ENCODE data around the gene KCNH1.

Gene KCNH1

GRCh38 chr1:210687582-210688279 lies 446.2 kb downstream of the KCNH1 start:
- Histone ChIP-seq H3K36me3 (ENCODE audit: control insufficient read depth in 2 of 2, insufficient read depth in 2 of 2, low read length in 2 of 2) (no peaks in the 10 kb centered on the region), H3K4me1 (ENCODE audit: control insufficient read depth in 2 of 2, insufficient read depth in 2 of 2, low read length in 2 of 2) (no peaks in the 10 kb centered on the region), H3K9ac (ENCODE audit: low read depth in 1 of 2, low read length in 2 of 2) (no peak overlapping the region), H3K4me3 (ENCODE audit: low read length in 2 of 2) (no peak overlapping the region), H3K27me3 (ENCODE audit: control insufficient read depth in 2 of 2, insufficient read depth in 2 of 2, low read length in 2 of 2) (no peaks in the 10 kb centered on the region), H3K9me3 (ENCODE audit: control insufficient read depth in 2 of 2, low read length in 2 of 2) (no peaks in the 10 kb centered on the region), H3K27ac (ENCODE audit: low read depth in 2 of 2, low read length in 2 of 2) (no peak overlapping the region)

- Histone ChIP-seq H3K9ac (ENCODE audit: low read depth in 1 of 2, low read length in 2 of 2) (no peak overlapping the region), H3K4me1 (ENCODE audit: control insufficient read depth in 2 of 2, insufficient read depth in 2 of 2, low read length in 2 of 2) (no peaks in the 10 kb centered on the region), H3K27me3 (ENCODE audit: control insufficient read depth in 2 of 2, insufficient read depth in 2 of 2, low read length in 2 of 2) (no peaks in the 10 kb centered on the region), H3K27ac (ENCODE audit: low read depth in 2 of 2, low read length in 2 of 2) (no peak overlapping the region), H3K4me3 (ENCODE audit: low read length in 2 of 2) (no peak overlapping the region), H3K9me3 (ENCODE audit: control insufficient read depth in 2 of 2, low read length in 2 of 2) (no peaks in the 10 kb centered on the region), H3K36me3 (ENCODE audit: control insufficient read depth in 2 of 2, insufficient read depth in 2 of 2, low read length in 2 of 2) (no peaks in the 10 kb centered on the region)
Measured at GRCh38 chr1:210686841-210687240, 447.1 kb downstream of the KCNH1 start.

GRCh38 chr1:210685295-210685650 lies 448.7 kb downstream of the KCNH1 start:
- no peak overlapping the region for H3K27ac ChIP-seq (ENCODE audit: low read depth in 2 of 2, low read length in 2 of 2)
- H3K36me3 ChIP-seq (ENCODE audit: control insufficient read depth in 2 of 2, insufficient read depth in 2 of 2, low read length in 2 of 2): no peaks in the 10 kb centered on the region
- H3K4me1 ChIP-seq (ENCODE audit: control insufficient read depth in 2 of 2, insufficient read depth in 2 of 2, low read length in 2 of 2): no peaks in the 10 kb centered on the region
- H3K9me3 ChIP-seq (ENCODE audit: control insufficient read depth in 2 of 2, low read length in 2 of 2): no peaks in the 10 kb centered on the region
- H3K9ac ChIP-seq (ENCODE audit: low read depth in 1 of 2, low read length in 2 of 2): no peak overlapping the region
- no peaks in the 10 kb centered on the region for H3K27me3 ChIP-seq (ENCODE audit: control insufficient read depth in 2 of 2, insufficient read depth in 2 of 2, low read length in 2 of 2)
- H3K4me3 ChIP-seq (ENCODE audit: low read length in 2 of 2): no peak overlapping the region

- H3K4me3 ChIP-seq (ENCODE audit: low read length in 2 of 2): no peak overlapping the region
- no peak overlapping the region for H3K27ac ChIP-seq (ENCODE audit: low read depth in 2 of 2, low read length in 2 of 2)
- no peaks in the 10 kb centered on the region for H3K27me3 ChIP-seq (ENCODE audit: control insufficient read depth in 2 of 2, insufficient read depth in 2 of 2, low read length in 2 of 2)
- H3K36me3 ChIP-seq (ENCODE audit: control insufficient read depth in 2 of 2, insufficient read depth in 2 of 2, low read length in 2 of 2): no peaks in the 10 kb centered on the region
- no peaks in the 10 kb centered on the region for H3K4me1 ChIP-seq (ENCODE audit: control insufficient read depth in 2 of 2, insufficient read depth in 2 of 2, low read length in 2 of 2)
- H3K9ac ChIP-seq (ENCODE audit: low read depth in 1 of 2, low read length in 2 of 2): no peak overlapping the region
- H3K9me3 ChIP-seq (ENCODE audit: control insufficient read depth in 2 of 2, low read length in 2 of 2): no peaks in the 10 kb centered on the region
Measured at GRCh38 chr1:210684466-210685294, 449.3 kb downstream of the KCNH1 start.

- Histone ChIP-seq H3K36me3 (ENCODE audit: control insufficient read depth in 2 of 2, insufficient read depth in 2 of 2, low read length in 2 of 2) (no peaks in the 10 kb centered on the region), H3K9ac (ENCODE audit: low read depth in 1 of 2, low read length in 2 of 2) (no peak overlapping the region), H3K27me3 (ENCODE audit: control insufficient read depth in 2 of 2, insufficient read depth in 2 of 2, low read length in 2 of 2) (no peaks in the 10 kb centered on the region), H3K27ac (ENCODE audit: low read depth in 2 of 2, low read length in 2 of 2) (no peak overlapping the region), H3K4me1 (ENCODE audit: control insufficient read depth in 2 of 2, insufficient read depth in 2 of 2, low read length in 2 of 2) (no peaks in the 10 kb centered on the region), H3K9me3 (ENCODE audit: control insufficient read depth in 2 of 2, low read length in 2 of 2) (no peaks in the 10 kb centered on the region), H3K4me3 (ENCODE audit: low read length in 2 of 2) (no peak overlapping the region)
Measured at GRCh38 chr1:210683403-210684047, 450.4 kb downstream of the KCNH1 start.

GRCh38 chr1:210681158-210681557 lies 452.8 kb downstream of the KCNH1 start:
- H3K9ac ChIP-seq (ENCODE audit: low read depth in 1 of 2, low read length in 2 of 2): no peak overlapping the region
- no peaks in the 10 kb centered on the region for H3K9me3 ChIP-seq (ENCODE audit: control insufficient read depth in 2 of 2, low read length in 2 of 2)
- H3K4me1 ChIP-seq (ENCODE audit: control insufficient read depth in 2 of 2, insufficient read depth in 2 of 2, low read length in 2 of 2): no peaks in the 10 kb centered on the region
- H3K27ac ChIP-seq (ENCODE audit: low read depth in 2 of 2, low read length in 2 of 2): no peak overlapping the region
- no peaks in the 10 kb centered on the region for H3K27me3 ChIP-seq (ENCODE audit: control insufficient read depth in 2 of 2, insufficient read depth in 2 of 2, low read length in 2 of 2)
- H3K36me3 ChIP-seq (ENCODE audit: control insufficient read depth in 2 of 2, insufficient read depth in 2 of 2, low read length in 2 of 2): no peaks in the 10 kb centered on the region
- H3K4me3 ChIP-seq (ENCODE audit: low read length in 2 of 2): no peak overlapping the region

- H3K4me1 ChIP-seq (ENCODE audit: control insufficient read depth in 2 of 2, insufficient read depth in 2 of 2, low read length in 2 of 2): no peaks in the 10 kb centered on the region
- H3K4me3 ChIP-seq (ENCODE audit: low read length in 2 of 2): no peak overlapping the region
- no peaks in the 10 kb centered on the region for H3K9me3 ChIP-seq (ENCODE audit: control insufficient read depth in 2 of 2, low read length in 2 of 2)
- no peaks in the 10 kb centered on the region for H3K27me3 ChIP-seq (ENCODE audit: control insufficient read depth in 2 of 2, insufficient read depth in 2 of 2, low read length in 2 of 2)
- H3K9ac ChIP-seq (ENCODE audit: low read depth in 1 of 2, low read length in 2 of 2): no peak overlapping the region
- H3K36me3 ChIP-seq (ENCODE audit: control insufficient read depth in 2 of 2, insufficient read depth in 2 of 2, low read length in 2 of 2): no peaks in the 10 kb centered on the region
- H3K27ac ChIP-seq (ENCODE audit: low read depth in 2 of 2, low read length in 2 of 2): no peak overlapping the region
Measured at GRCh38 chr1:210678306-210678705, 455.6 kb downstream of the KCNH1 start.

GRCh38 chr1:210677533-210677932 lies 456.4 kb downstream of the KCNH1 start:
- no peaks in the 10 kb centered on the region for H3K27me3 ChIP-seq (ENCODE audit: control insufficient read depth in 2 of 2, insufficient read depth in 2 of 2, low read length in 2 of 2)
- no peaks in the 10 kb centered on the region for H3K9me3 ChIP-seq (ENCODE audit: control insufficient read depth in 2 of 2, low read length in 2 of 2)
- H3K27ac ChIP-seq (ENCODE audit: low read depth in 2 of 2, low read length in 2 of 2): no peak overlapping the region
- no peaks in the 10 kb centered on the region for H3K36me3 ChIP-seq (ENCODE audit: control insufficient read depth in 2 of 2, insufficient read depth in 2 of 2, low read length in 2 of 2)
- no peak overlapping the region for H3K4me3 ChIP-seq (ENCODE audit: low read length in 2 of 2)
- H3K9ac ChIP-seq (ENCODE audit: low read depth in 1 of 2, low read length in 2 of 2): no peak overlapping the region
- no peaks in the 10 kb centered on the region for H3K4me1 ChIP-seq (ENCODE audit: control insufficient read depth in 2 of 2, insufficient read depth in 2 of 2, low read length in 2 of 2)

GRCh38 chr1:210676539-210676938 lies 457.4 kb downstream of the KCNH1 start:
- H3K9ac ChIP-seq (ENCODE audit: low read depth in 1 of 2, low read length in 2 of 2): no peak overlapping the region
- no peaks in the 10 kb centered on the region for H3K4me1 ChIP-seq (ENCODE audit: control insufficient read depth in 2 of 2, insufficient read depth in 2 of 2, low read length in 2 of 2)
- H3K4me3 ChIP-seq (ENCODE audit: low read length in 2 of 2): no peak overlapping the region
- H3K9me3 ChIP-seq (ENCODE audit: control insufficient read depth in 2 of 2, low read length in 2 of 2): no peaks in the 10 kb centered on the region
- H3K36me3 ChIP-seq (ENCODE audit: control insufficient read depth in 2 of 2, insufficient read depth in 2 of 2, low read length in 2 of 2): no peaks in the 10 kb centered on the region
- H3K27me3 ChIP-seq (ENCODE audit: control insufficient read depth in 2 of 2, insufficient read depth in 2 of 2, low read length in 2 of 2): no peaks in the 10 kb centered on the region
- H3K27ac ChIP-seq (ENCODE audit: low read depth in 2 of 2, low read length in 2 of 2): no peak overlapping the region

GRCh38 chr1:210674151-210674550 lies 459.8 kb downstream of the KCNH1 start:
- no peak overlapping the region for H3K4me3 ChIP-seq (ENCODE audit: low read length in 2 of 2)
- H3K9me3 ChIP-seq (ENCODE audit: control insufficient read depth in 2 of 2, low read length in 2 of 2): no peaks in the 10 kb centered on the region
- no peaks in the 10 kb centered on the region for H3K27me3 ChIP-seq (ENCODE audit: control insufficient read depth in 2 of 2, insufficient read depth in 2 of 2, low read length in 2 of 2)
- H3K36me3 ChIP-seq (ENCODE audit: control insufficient read depth in 2 of 2, insufficient read depth in 2 of 2, low read length in 2 of 2): no peaks in the 10 kb centered on the region
- no peaks in the 10 kb centered on the region for H3K4me1 ChIP-seq (ENCODE audit: control insufficient read depth in 2 of 2, insufficient read depth in 2 of 2, low read length in 2 of 2)
- H3K27ac ChIP-seq (ENCODE audit: low read depth in 2 of 2, low read length in 2 of 2): no peak overlapping the region
- H3K9ac ChIP-seq (ENCODE audit: low read depth in 1 of 2, low read length in 2 of 2): no peak overlapping the region

Measured in mucosa of rectum (tissue), 2 donors.